AG04449 (cell line): ENCODE results near the gene ITPR2.

Source experiments
- CTCF ChIA-PET: fragments of 350-600 bp; formaldehyde crosslinking; extraction: SDS; loops from one replicate; lab custom pipeline; 2021; ENCODE audit warnings: antibody characterized with exemption; lab: Yijun Ruan, JAX
- POLR2A ChIA-PET: fragments of 400-600, 350-600 bp; formaldehyde crosslinking; extraction: SDS; loops from one replicate; lab custom pipeline; 2020; ENCODE audit warnings: antibody characterized with exemption, inconsistent platforms; lab: Yijun Ruan, JAX
- DNase-seq: peaks from one replicate; pipeline ENCODE4 v3.0.0-alpha.2; 2010; ENCODE audit warnings: low read depth, low spot score
- H3K4me3 ChIP-seq: 2 replicates; pipeline ENCODE4 v1.5.1; 2011; ENCODE audit warnings: low read depth, mild to moderate bottlenecking, control low read depth, low read length
- TF ChIP-seq, protein P1 (sequence below): IDR thresholded peaks from one replicate; pipeline ENCODE4 v1.5.1; 2011; ENCODE audit warnings: mild to moderate bottlenecking, moderate library complexity, low read length, control low read depth, inconsistent platforms; ENCODE audit not compliant: insufficient read depth; ENCODE audit errors: missing control alignments

The ITPR2 gene

GRCh38 chr12:26557326-26557725, 275.7 kb downstream of the ITPR2 start:
- TF ChIP-seq, protein P1, sequence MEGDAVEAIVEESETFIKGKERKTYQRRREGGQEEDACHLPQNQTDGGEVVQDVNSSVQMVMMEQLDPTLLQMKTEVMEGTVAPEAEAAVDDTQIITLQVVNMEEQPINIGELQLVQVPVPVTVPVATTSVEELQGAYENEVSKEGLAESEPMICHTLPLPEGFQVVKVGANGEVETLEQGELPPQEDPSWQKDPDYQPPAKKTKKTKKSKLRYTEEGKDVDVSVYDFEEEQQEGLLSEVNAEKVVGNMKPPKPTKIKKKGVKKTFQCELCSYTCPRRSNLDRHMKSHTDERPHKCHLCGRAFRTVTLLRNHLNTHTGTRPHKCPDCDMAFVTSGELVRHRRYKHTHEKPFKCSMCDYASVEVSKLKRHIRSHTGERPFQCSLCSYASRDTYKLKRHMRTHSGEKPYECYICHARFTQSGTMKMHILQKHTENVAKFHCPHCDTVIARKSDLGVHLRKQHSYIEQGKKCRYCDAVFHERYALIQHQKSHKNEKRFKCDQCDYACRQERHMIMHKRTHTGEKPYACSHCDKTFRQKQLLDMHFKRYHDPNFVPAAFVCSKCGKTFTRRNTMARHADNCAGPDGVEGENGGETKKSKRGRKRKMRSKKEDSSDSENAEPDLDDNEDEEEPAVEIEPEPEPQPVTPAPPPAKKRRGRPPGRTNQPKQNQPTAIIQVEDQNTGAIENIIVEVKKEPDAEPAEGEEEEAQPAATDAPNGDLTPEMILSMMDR: no peak
- POLR2A ChIA-PET: no interaction called here
- no peak overlapping the region for H3K4me3 ChIP-seq
- CTCF ChIA-PET: no interaction called here
- no peak for DNase-seq

DNA sequence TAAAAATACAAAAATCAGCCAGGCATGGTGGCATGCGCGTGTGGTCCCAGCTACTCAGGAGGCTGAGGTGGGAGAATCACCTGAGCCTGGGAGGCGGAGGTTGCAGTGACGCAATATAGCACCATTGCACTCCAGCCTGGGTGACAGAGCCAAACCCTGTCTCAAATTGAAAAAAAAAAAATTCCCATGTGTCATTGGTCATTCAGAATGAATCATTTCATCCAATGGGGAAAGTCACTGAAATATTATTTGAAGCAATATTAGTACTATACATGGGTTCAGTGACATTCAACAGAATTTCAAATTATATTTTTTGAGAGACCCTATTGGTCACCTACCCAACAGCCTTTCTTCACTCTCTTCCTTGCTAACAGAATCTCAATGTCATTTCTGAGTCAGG, 276.1 kb downstream of the ITPR2 start:
- no peak for DNase-seq
- CTCF ChIA-PET: no interaction called here
- H3K4me3 ChIP-seq: no peak overlapping the region
- POLR2A ChIA-PET: no interaction called here
- TF ChIP-seq, protein P1: no peak

DNA sequence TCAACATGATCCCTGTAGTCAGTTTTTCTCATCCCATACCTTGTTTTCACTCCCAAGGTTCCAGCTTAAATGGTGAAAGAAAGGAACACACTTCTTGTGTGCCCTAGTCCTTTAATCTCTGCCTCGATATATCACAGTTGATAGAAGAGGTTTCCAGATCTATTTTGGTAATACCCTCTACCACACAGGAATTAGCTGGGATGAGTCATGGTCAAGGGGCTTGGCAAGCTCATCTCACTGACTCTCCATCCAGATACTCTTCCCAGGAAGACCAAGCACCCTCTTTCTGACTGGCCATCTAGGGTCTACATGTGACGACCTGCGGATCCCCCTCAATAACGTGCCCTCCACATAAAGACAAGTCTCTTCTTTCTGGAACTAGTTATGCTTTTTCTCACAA, 277.9 kb downstream of the ITPR2 start:
- ChIA-PET POLR2A (no interaction called here), CTCF (no interaction called here)
- DNase-seq: no peak

GRCh38 chr12:26554332-26554731, 278.7 kb downstream of the ITPR2 start:
- CTCF ChIA-PET: no interaction called here
- no peak for DNase-seq
- H3K4me3 ChIP-seq: no peak overlapping the region
- POLR2A ChIA-PET: no interaction called here
- TF ChIP-seq, protein P1: no peak

More for the DNA sequence above, 277.9 kb downstream of the ITPR2 start:
- H3K4me3 ChIP-seq: no peak overlapping the region
- TF ChIP-seq, protein P1: no peak

DNA sequence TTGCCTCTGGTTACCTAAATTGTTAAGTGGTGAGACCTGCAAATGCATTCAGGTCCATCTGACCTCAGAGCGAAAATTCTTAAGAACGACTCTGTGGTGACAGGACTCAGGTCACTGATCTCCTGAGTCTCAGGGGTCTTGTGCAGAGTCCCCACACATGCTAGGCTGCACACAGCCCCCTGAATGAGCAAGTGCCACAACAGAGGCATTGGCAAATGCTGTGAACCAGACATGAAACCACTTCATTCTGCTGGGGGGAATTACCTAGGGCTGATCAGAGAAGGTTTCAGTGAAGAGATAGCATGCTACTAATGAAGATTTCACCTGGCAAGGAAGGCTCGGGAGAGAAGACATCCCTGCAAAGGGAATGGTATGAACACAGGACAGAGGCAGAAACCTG, 281.6 kb downstream of the ITPR2 start:
- TF ChIP-seq, protein P1: no peak
- no peak for DNase-seq
- H3K4me3 ChIP-seq: no peak overlapping the region
- POLR2A ChIA-PET: no interaction called here
- CTCF ChIA-PET: no interaction called here

- no peak overlapping the region for H3K4me3 ChIP-seq
- no peak for DNase-seq
- TF ChIP-seq, protein P1: no peak
- CTCF ChIA-PET: no interaction called here
- POLR2A ChIA-PET: no interaction called here
Measured at GRCh38 chr12:26548227-26548626, 284.8 kb downstream of the ITPR2 start.
